GM12873 (cell line): ENCODE data around the gene OSBPL6.

ENCODE experiments used
- CTCF ChIP-seq: IDR thresholded peaks from 2 replicates; pipeline ENCODE4 v1.5.1; 2012; ENCODE audit warnings: low read depth, mild to moderate bottlenecking, moderate library complexity, low read length, control low read depth; ENCODE audit not compliant: insufficient read depth; ENCODE audit errors: missing control alignments

The OSBPL6 gene

GRCh38 chr2:178273787-178274360 is 79.6 kb downstream of the OSBPL6 start:
- TF ChIP-seq CTCF, result no peak

DNA sequence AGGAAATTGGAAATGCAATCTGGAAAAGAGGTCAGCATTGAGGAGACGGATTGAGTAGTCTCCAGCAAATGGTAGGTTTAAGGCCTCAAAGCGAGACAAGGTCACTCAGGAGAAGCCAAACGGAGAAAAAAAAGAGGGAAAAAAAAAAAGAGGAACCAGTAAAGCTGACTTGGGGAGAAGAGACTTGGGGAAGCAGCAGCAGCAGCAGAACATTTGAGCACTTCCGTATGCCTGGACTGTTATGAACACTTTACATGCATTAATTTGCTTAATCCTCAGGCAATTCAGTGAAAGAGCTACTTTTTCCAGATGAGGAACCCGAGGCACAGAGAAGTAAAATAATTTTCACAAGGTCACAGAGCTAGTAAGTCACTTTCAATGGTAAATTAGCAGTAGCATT is 81.3 kb downstream of the OSBPL6 start:
- no peak for TF ChIP-seq CTCF

DNA sequence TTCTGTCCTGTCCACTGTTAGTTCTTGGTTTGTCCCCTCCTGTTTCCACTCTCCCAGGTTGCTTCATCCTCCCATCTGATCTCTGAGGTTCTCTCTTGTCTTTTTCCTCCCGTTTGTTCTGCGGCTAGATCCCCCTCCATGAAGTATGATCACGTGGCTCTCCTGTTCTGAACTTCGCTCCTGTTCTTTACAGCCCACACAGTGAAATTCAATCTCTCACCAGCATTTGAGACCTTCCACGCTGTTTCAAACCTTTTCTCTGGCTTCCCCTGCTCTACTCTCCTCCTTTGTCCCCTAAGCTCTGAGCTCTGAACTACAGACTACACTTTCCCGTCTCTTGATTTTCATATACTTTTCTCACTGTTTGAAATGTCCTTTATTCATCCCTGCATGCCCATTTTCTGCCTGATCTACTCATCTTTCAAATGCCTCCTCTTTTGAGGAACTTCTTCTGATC is 83.5 kb downstream of the OSBPL6 start:
- no peak for TF ChIP-seq CTCF

- no peak for TF ChIP-seq CTCF
These were observed 84.8 kb downstream of the OSBPL6 start for GRCh38 chr2:178279142-178279541.

GRCh38 chr2:178279636-178280035 is 85.3 kb downstream of the OSBPL6 start:
- TF ChIP-seq CTCF, result no peak

DNA sequence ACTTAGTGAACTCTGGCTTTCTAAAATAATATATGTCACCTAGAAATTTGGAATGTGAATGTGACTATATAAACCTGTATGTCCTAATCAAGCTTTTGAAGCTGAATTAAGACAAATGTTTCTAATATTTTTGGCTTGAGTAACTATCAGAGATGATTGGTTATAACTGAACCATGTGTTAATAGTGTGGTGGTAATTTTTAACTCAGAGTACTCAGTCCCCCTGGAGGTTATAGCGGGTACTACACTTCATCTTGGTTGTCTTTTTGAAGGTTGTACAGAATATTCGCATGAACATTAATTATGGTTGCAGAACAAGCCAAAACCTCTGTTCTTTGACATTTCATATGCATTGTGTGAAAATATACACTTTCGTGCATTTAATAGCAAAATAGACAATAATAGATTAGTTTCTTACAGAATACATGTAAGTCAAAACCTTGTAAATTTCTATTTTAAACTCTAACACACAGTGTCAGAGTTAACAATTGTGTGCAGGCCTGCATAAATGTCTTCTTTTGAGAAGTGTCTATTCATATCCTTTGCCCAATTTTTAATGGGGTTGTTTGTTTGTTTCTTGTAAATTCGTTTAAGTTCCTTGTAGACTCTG is 86.0 kb downstream of the OSBPL6 start:
- TF ChIP-seq CTCF, result peak; percentile 68

DNA sequence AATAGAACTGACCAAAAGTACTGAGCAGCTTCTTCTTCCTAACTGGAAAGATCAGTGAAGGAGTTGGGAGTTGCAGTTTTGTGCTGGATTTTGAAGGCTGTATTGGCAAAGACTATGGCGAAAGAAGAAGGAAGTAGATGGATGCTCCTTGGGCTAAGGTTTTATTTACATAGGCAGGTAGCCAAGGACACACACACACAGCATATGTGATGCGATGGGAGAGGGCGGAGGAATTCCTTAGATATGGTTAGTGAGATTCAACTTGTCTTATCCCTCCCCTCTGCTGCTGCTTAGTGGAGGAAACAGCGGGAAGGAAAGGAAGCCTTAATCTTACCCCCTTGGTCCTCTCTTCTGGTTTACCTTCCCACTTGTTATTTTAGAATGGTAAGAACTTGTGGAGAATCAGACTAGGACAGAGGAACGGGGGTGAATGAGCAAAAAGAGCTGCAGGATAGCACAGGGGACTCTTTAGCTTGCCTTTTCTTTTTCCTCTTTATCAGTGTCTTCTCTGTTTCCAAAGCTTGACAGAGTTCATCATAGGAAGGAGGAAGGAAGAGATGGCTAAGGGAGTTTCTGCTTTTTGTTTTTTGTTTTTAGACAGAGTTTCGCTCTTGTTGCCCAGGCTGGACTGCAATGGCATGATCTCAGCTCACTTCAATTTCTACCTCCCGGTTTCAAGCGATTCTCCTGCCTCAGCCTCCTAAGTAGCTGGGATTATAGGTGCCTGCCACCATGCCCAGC is 87.9 kb downstream of the OSBPL6 start:
- no peak for TF ChIP-seq CTCF
